Astrocyte (in vitro differentiated cells and primary cell): Measurements from ENCODE around the gene CENPA.

Experiments used
- CTCF ChIP-seq: IDR thresholded peaks from 2 replicates; pipeline ENCODE4 v1.5.1; 2011; ENCODE audit warnings: low read depth, mild to moderate bottlenecking, inconsistent platforms, low read length, moderate library complexity; ENCODE audit not compliant: insufficient read depth
- EZH2 ChIP-seq: IDR thresholded peaks from 2 replicates; pipeline ENCODE4 v1.6.1; 2012; ENCODE audit warnings: mild to moderate bottlenecking, low read length, inconsistent platforms; ENCODE audit not compliant: insufficient read depth

GRCh38 chr2:26807788-26808460 is 22.1 kb downstream of the CENPA start:
- TF ChIP-seq CTCF (no peak), EZH2 (no peak)
